ENCODE results near the gene AURKA. TPM values are rescaled to one million over a fixed set of nuclear protein-coding genes. Genes with fewer than 3 reads are reported as not detected.

The AURKA gene
- total RNA-seq, 1 donor from 2014 or later, result 60.3 TPM

DNA sequence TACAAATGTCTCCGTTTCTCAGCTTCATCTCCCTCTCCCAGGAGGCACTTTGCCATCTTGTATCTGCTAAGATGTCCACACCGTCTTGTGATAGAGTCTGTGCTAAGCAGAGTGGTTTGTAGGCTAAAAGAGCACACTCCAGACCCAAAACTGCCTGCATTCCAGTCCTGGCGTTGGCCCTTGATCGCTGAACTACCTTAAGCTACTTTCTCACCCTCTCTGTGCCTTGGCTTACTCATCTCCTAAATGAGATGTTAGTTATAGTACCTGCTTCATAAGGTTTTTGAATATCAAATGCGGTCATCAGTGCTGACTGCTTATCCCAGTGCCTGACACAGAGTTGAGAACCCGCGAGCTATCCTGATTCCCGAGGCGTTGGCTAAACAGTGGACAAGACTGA lies 34.0 kb upstream of the AURKA start:
- Mint-ChIP-seq H3K4me1 (peaks cover 35% of the 10 kb centered on the region), H3K4me3 (no peak overlapping the region), H3K27me3 (ENCODE audit: low read depth) (no peaks in the 10 kb centered on the region), H3K27ac (ENCODE audit: unreplicated experiment) (no peak overlapping the region), H3K9me3 (no peaks in the 10 kb centered on the region), H3K36me3 (ENCODE audit: low read depth) (no peaks in the 10 kb centered on the region)
- no peak for DNase-seq (ENCODE audit: low read depth, low spot score)
- no peak for TF ChIP-seq CTCF (conservative IDR thresholded peaks at IDR 0.05)

- no peak for DNase-seq (ENCODE audit: low read depth, low spot score)
- no peaks in the 10 kb centered on the region for H3K27me3 Mint-ChIP-seq (ENCODE audit: low read depth)
Measured at GRCh38 chr20:56424931-56425330, 32.9 kb upstream of the AURKA start.

DNA sequence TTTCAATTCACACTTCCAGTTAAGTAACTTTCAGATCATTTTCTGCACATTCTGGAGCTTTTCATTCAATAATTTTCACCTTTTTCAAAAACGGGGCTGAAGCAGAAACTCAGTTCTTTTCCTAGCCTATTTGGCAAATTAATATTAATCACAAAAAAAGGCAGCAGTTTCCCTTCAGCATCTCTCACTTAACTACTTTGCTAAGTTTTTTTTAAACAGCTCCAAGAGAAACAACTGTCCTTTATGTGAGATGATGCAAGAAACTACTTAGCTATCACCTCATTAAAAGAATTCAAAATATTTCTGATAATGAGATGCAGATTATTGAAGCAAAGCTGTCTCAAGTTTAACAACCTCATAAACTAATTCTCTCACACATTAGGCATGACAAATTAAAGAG lies 31.9 kb upstream of the AURKA start:
- Mint-ChIP-seq H3K9me3 (no peaks in the 10 kb centered on the region), H3K4me1 (peaks cover 20% of the 10 kb centered on the region), H3K36me3 (ENCODE audit: low read depth) (no peaks in the 10 kb centered on the region), H3K27me3 (ENCODE audit: low read depth) (no peaks in the 10 kb centered on the region), H3K4me3 (no peak overlapping the region), H3K27ac (ENCODE audit: unreplicated experiment) (no peak overlapping the region)
- DNase-seq (ENCODE audit: low read depth, low spot score), result no peak
- no peak for TF ChIP-seq CTCF (conservative IDR thresholded peaks at IDR 0.05)

More at GRCh38 chr20:56424931-56425330, 32.9 kb upstream of the AURKA start:
- Mint-ChIP-seq H3K4me3 (no peak overlapping the region), H3K36me3 (ENCODE audit: low read depth) (no peaks in the 10 kb centered on the region), H3K4me1 (peaks cover 29% of the 10 kb centered on the region), H3K27ac (ENCODE audit: unreplicated experiment) (peak overlapping the region; percentile 24), H3K9me3 (no peaks in the 10 kb centered on the region)
- no peak for TF ChIP-seq CTCF (conservative IDR thresholded peaks at IDR 0.05)

DNA sequence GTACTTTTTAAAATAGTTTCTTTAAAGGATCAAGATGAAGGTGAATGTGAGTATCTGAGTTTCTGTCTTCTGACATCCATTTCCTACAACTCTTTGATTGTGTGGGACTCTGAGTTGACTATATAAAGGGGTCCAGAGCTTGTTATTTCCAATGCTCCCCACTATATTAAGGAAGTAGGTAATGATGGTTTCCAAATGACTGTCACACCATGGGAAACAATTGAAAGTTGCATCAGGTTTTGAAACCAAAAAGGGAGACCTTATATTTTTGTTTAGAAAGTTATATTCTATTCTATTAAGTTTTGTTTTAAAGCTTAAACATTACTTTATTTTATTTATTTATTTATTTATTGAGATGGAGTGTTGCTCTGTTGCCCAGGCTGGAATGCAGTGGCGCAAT lies 31.2 kb upstream of the AURKA start:
- no peaks in the 10 kb centered on the region for H3K27me3 Mint-ChIP-seq (ENCODE audit: low read depth)
- peaks cover 20% of the 10 kb centered on the region for H3K4me1 Mint-ChIP-seq
- no peak for DNase-seq (ENCODE audit: low read depth, low spot score)
- no peak overlapping the region for H3K27ac Mint-ChIP-seq (ENCODE audit: unreplicated experiment)
- H3K9me3 Mint-ChIP-seq, result no peaks in the 10 kb centered on the region
- H3K36me3 Mint-ChIP-seq (ENCODE audit: low read depth), result no peaks in the 10 kb centered on the region
- no peak overlapping the region for H3K4me3 Mint-ChIP-seq
- TF ChIP-seq CTCF (conservative IDR thresholded peaks at IDR 0.05), result no peak

DNA sequence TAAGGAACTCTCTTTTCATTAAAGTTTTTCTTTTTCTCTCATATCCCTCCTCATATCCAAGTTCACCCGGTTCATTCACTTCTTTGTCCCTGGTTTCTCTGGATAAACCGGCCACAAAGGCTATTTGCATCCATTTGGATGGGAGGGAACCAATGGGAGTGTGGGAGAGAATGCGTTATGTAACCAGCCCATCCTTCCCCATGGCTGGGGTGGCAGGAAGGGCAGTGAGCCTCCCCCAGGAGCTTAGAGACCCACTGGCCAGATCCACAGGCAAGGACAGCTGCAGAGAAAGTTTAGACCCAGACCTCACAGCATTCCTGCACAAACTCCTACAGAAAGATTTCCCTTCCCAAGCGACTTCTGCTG lies 30.8 kb upstream of the AURKA start:
- Mint-ChIP-seq H3K4me3 (no peak overlapping the region), H3K36me3 (ENCODE audit: low read depth) (no peaks in the 10 kb centered on the region), H3K9me3 (no peaks in the 10 kb centered on the region), H3K27ac (ENCODE audit: unreplicated experiment) (no peak overlapping the region), H3K27me3 (ENCODE audit: low read depth) (no peaks in the 10 kb centered on the region), H3K4me1 (peaks cover 20% of the 10 kb centered on the region)
- TF ChIP-seq CTCF (conservative IDR thresholded peaks at IDR 0.05), result no peak
- no peak for DNase-seq (ENCODE audit: low read depth, low spot score)

Measured in neural crest cell (in vitro differentiated cells).